SU-DHL-6 (cell line): Measurements from ENCODE around the gene WWOX.

ENCODE experiments used
- H2AFZ ChIP-seq: fragments of 200-600 bp; sonication (generic); 2 replicates; pipeline ENCODE4 v1.6.1; 2014; ENCODE audit warnings: low read depth, mild to moderate bottlenecking, moderate library complexity, mixed read lengths, antibody characterized with exemption, low read length; ENCODE audit not compliant: severe bottlenecking
- H3F3A ChIP-seq: fragments of 200-600 bp; shearing (Covaris generic); 2 replicates; pipeline ENCODE4 v1.6.0; 2016; ENCODE audit warnings: antibody characterized with exemption, mild to moderate bottlenecking; ENCODE audit not compliant: insufficient read depth
- H3K27ac ChIP-seq: fragments of 200-600 bp; sonication (generic); 2 replicates; pipeline ENCODE4 v1.5.1; 2016; ENCODE audit warnings: low read depth, mild to moderate bottlenecking, low read length, moderate library complexity, mixed read lengths
- H3K27me3 ChIP-seq: fragments of 200-600 bp; sonication (generic), shearing (Covaris generic); 2 replicates; pipeline ENCODE4 v1.6.0; 2014; ENCODE audit warnings: mild to moderate bottlenecking, low read length
- H3K36me3 ChIP-seq: fragments of 200-600 bp; sonication (generic); 2 replicates; pipeline ENCODE4 v1.6.1; 2014; ENCODE audit warnings: mild to moderate bottlenecking, low read length, mixed read lengths
- H3K4me2 ChIP-seq: fragments of 300-600, 200-600 bp; shearing (Covaris generic), sonication (generic); 2 replicates; pipeline ENCODE4 v1.6.0; 2014; ENCODE audit warnings: low read length, low read depth, mild to moderate bottlenecking; ENCODE audit not compliant: poor library complexity, severe bottlenecking
- H3K4me3 ChIP-seq: fragments of 200-600 bp; sonication (generic); 2 replicates; pipeline ENCODE4 v1.5.1; 2014; ENCODE audit warnings: antibody characterized with exemption, low read length, mild to moderate bottlenecking, mixed read lengths; ENCODE audit not compliant: insufficient read depth, poor library complexity, severe bottlenecking
- H3K79me2 ChIP-seq: fragments of 200-600 bp; sonication (generic); 2 replicates; pipeline ENCODE4 v1.6.1; 2014; ENCODE audit warnings: mild to moderate bottlenecking, low read length, moderate library complexity; ENCODE audit not compliant: insufficient read depth
- H3K9ac ChIP-seq: fragments of 200-600 bp; sonication (generic); 2 replicates; pipeline ENCODE4 v1.7.0; 2014; ENCODE audit warnings: mild to moderate bottlenecking, low read length
- H3K9me2 ChIP-seq: fragments of 200-600 bp; sonication (generic); replicated peaks from 2 replicates; pipeline ENCODE4 v1.6.1; 2014; ENCODE audit warnings: low read length; ENCODE audit not compliant: insufficient read depth
- H3K9me3 ChIP-seq: fragments of 200-600 bp; sonication (generic); 2 replicates; pipeline ENCODE4 v1.6.1; 2014; ENCODE audit warnings: low read length, mixed read lengths; ENCODE audit not compliant: insufficient read depth
- H4K20me1 ChIP-seq: fragments of 200-600 bp; sonication (generic); 2 replicates; pipeline ENCODE4 v1.6.1; 2014; ENCODE audit warnings: low read depth, mild to moderate bottlenecking, antibody characterized with exemption, low read length, moderate library complexity, mixed read lengths
- EZH2phosphoT487 ChIP-seq: fragments of 200-600 bp; sonication (generic), shearing (Covaris generic); conservative IDR thresholded peaks from 2 replicates; pipeline ENCODE4 v1.6.1; 2018; ENCODE audit warnings: mild to moderate bottlenecking, antibody characterized with exemption, low read length, moderate library complexity, mixed read lengths
- TF ChIP-seq, protein P1 (sequence below): fragments of 200-600 bp; sonication (generic); IDR thresholded peaks from one replicate; pipeline ENCODE4 v1.5.1; 2017; ENCODE audit warnings: antibody characterized with exemption, mild to moderate bottlenecking, low read length, moderate library complexity; ENCODE audit not compliant: insufficient read depth, poor library complexity, severe bottlenecking

The WWOX gene

DNA sequence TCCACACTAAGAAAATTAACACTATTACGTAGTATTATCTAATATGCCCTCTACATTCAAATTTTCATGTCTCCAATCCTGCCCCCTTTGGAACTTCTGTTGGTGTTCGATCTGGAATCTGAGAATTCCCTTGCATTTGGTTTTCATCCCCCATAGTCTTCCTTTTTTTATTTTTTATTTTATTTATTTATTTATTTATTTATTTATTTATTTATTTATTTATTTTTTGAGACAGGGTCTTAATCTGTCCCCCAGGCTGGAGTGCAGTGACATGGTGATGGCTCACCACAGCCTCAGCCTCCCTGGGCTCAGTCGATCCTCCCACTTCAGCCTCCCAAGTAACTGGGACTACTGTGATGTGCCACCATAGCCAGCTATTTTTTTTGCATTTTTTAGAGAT, 911.8 kb downstream of the WWOX start:
- no peak overlapping the region for H3K27ac ChIP-seq

GRCh38 chr16:79012671-79013434, 913.4 kb downstream of the WWOX start:
- Histone ChIP-seq H3K9me3 (no peaks in the 10 kb centered on the region), H3K27ac (peak overlapping the region; percentile 12), H3K9ac (peak overlapping the region; percentile 40)

More for the DNA sequence above, 911.8 kb downstream of the WWOX start:
- Histone ChIP-seq H3K4me2 (no peak overlapping the region), H2AFZ (no peak overlapping the region), H3K27me3 (no peaks in the 10 kb centered on the region), H3K36me3 (no peaks in the 10 kb centered on the region), H3K4me3 (no peak overlapping the region), H3K9me2 (no peaks in the 10 kb centered on the region), H3K79me2 (no peaks in the 10 kb centered on the region), H3F3A (no peaks in the 10 kb centered on the region), H3K9me3 (no peaks in the 10 kb centered on the region), H4K20me1 (no peaks in the 10 kb centered on the region), H3K9ac (no peak overlapping the region)
- no peak for TF ChIP-seq EZH2phosphoT487
- TF ChIP-seq, protein P1, sequence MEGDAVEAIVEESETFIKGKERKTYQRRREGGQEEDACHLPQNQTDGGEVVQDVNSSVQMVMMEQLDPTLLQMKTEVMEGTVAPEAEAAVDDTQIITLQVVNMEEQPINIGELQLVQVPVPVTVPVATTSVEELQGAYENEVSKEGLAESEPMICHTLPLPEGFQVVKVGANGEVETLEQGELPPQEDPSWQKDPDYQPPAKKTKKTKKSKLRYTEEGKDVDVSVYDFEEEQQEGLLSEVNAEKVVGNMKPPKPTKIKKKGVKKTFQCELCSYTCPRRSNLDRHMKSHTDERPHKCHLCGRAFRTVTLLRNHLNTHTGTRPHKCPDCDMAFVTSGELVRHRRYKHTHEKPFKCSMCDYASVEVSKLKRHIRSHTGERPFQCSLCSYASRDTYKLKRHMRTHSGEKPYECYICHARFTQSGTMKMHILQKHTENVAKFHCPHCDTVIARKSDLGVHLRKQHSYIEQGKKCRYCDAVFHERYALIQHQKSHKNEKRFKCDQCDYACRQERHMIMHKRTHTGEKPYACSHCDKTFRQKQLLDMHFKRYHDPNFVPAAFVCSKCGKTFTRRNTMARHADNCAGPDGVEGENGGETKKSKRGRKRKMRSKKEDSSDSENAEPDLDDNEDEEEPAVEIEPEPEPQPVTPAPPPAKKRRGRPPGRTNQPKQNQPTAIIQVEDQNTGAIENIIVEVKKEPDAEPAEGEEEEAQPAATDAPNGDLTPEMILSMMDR, result no peak

DNA sequence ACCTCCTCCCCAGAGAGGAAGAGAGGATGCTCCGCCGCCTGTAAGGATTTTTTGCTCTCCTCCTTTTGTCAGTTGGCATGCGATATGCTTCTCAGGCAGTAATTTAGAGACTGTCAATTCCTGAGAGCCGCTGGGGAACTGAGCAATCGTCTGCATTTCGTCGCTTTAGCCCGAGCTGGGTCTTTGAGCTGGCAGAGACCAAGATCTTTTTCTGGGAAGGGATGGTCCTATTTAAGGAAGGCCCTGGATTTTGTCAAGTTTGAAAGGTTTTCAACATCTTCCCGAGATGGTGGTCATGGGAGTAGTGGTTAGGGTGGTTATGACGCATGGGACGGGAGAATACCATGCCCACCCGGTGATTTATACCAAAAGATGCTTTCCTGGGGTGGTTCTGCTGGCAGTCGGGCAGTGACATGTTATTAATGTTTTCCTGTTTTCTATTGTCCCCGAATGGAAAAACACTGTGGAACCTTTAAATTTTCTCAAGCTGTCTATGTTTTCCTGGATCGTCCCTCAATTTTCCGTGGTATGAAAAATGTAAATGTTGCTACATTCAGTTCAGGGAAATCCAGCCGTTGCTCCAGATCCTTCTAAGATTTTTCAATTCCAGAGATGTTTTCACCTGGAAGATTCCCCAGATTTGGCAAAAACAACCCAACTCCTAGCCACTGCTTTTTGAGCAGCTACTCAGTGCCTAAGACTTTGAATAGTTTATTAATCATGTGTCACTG, 914.6 kb downstream of the WWOX start:
- Histone ChIP-seq H3K27ac (no peak overlapping the region), H3K9ac (peak overlapping the region; percentile 40), H3F3A (no peaks in the 10 kb centered on the region), H3K36me3 (no peaks in the 10 kb centered on the region), H3K27me3 (no peaks in the 10 kb centered on the region), H3K4me3 (peak overlapping the region; percentile 24), H3K9me2 (no peaks in the 10 kb centered on the region), H4K20me1 (no peaks in the 10 kb centered on the region), H3K4me2 (peak overlapping the region; percentile 50), H3K9me3 (no peaks in the 10 kb centered on the region), H2AFZ (peak overlapping the region; percentile 69), H3K79me2 (no peaks in the 10 kb centered on the region)
- TF ChIP-seq, protein P1, result no peak
- no peak for TF ChIP-seq EZH2phosphoT487

More at GRCh38 chr16:79012671-79013434, 913.4 kb downstream of the WWOX start:
- H2AFZ ChIP-seq, result peak overlapping the region; percentile 69
- H3K4me2 ChIP-seq, result peak overlapping the region; percentile 50
- H3F3A ChIP-seq, result no peaks in the 10 kb centered on the region
- peak overlapping the region; percentile 14 for H3K4me3 ChIP-seq
- H3K36me3 ChIP-seq, result no peaks in the 10 kb centered on the region
- H3K9me2 ChIP-seq, result no peaks in the 10 kb centered on the region
- TF ChIP-seq, protein P1, result no peak
- no peak for TF ChIP-seq EZH2phosphoT487
- H3K79me2 ChIP-seq, result no peaks in the 10 kb centered on the region
- no peaks in the 10 kb centered on the region for H4K20me1 ChIP-seq
- no peaks in the 10 kb centered on the region for H3K27me3 ChIP-seq
